Stomach (tissue), 9 donors: ENCODE results near the gene IGLL1. TPM values are rescaled to one million over a fixed set of nuclear protein-coding genes. Genes with fewer than 3 reads are reported as not detected.

Source experiments
- DNase-seq, 2 donors: peaks; one replicate each; pipeline versions ENCODE4 v3.0.0 to v3.0.0-alpha.2; 2013 to 2019
- H3K27ac ChIP-seq, 5 donors: fragments of 200-600 bp in 4 of 5; sonication (generic) in 4 of 5; one replicate each; pipeline ENCODE4 v1.5.1; 2013 to 2019; ENCODE audit warnings: mild to moderate bottlenecking in 1 of 5, moderate library complexity in 1 of 5
- H3K27me3 ChIP-seq, 3 donors: fragments of 200-600 bp; sonication (generic); one replicate each; pipeline ENCODE4 v1.5.1; 2017 to 2019; ENCODE audit warnings: mixed run types in 1 of 3
- H3K36me3 ChIP-seq, 4 donors: fragments of 200-600 bp; sonication (generic); 1 replicate in 3 of 4; 2 replicates in 1 of 4; pipeline ENCODE4 v1.5.1; 2016 to 2019
- H3K4me1 ChIP-seq, 4 donors: fragments of 200-600 bp; sonication (generic); one replicate each; pipeline ENCODE4 v1.5.1; 2016 to 2019
- H3K4me3 ChIP-seq, 4 donors: fragments of 200-600 bp; sonication (generic) in 3 of 4; one replicate each; pipeline ENCODE4 v1.5.1; 2016 to 2019; ENCODE audit warnings: mild to moderate bottlenecking in 1 of 4
- H3K9me3 ChIP-seq, 4 donors: fragments of 200-600 bp; sonication (generic); one replicate each; pipeline ENCODE4 v1.5.1; 2016 to 2019
- EP300 ChIP-seq: sonication (generic); formaldehyde crosslinking; IDR thresholded peaks from one replicate; pipeline ENCODE4 v1.6.1; 2017; ENCODE audit warnings: antibody characterized with exemption
- POLR2A ChIP-seq, 4 donors: fragments of 450-650 bp; IDR thresholded peaks; one replicate each; pipeline ENCODE4 v1.6.1; 2016; ENCODE audit warnings: antibody characterized with exemption in 4 of 4, control low read depth in 2 of 4, mild to moderate bottlenecking in 1 of 4, moderate library complexity in 1 of 4
- POLR2AphosphoS5 ChIP-seq, 3 donors: sonication (generic); formaldehyde crosslinking; IDR thresholded peaks; one replicate each; pipeline ENCODE4 v1.6.1; 2016; ENCODE audit warnings: antibody characterized with exemption in 3 of 3
- WGBS, 5 donors: extraction: QIAGEN DNeasy Blood & Tissue Kit in 3 of 5; methylation state at CpG; one replicate each; pipeline versions ENCODE4 v1.1.5 to v1.1.7; 2013 to 2018; 5-methylcytosine and 5-hydroxymethylcytosine counted together
- intact Hi-C: fragments of 100-400 bp; cut with DNase I; formaldehyde crosslinking; loops from one replicate; pipeline ENCODE4 v1.15.1; 2023; ENCODE audit warnings: low total_unique reads
- polyA plus RNA-seq, 3 donors: library from polyadenylated mRNA; stranded (reverse); fragments of 200-250 nt; gene quantifications; one replicate each; pipeline ENCODE4 v1.2.3, GENCODE V29; 2013
- total RNA-seq, 5 donors: library from RNA; depleted of rRNA; stranded (reverse); fragments of >200 nt; gene quantifications; one replicate each; pipeline versions ENCODE4 v1.1.0 to v1.2.3, GENCODE V29; 2014 to 2016
- TF ChIP-seq, protein P1 (sequence below), 7 experiments: fragments of 450-650 bp in 4 of 7; fragments of 200-600 bp in 3 of 7; sonication (generic) in 3 of 7; IDR thresholded peaks; one replicate each; pipeline ENCODE4 v1.5.1; 2016 to 2019; ENCODE audit warnings: antibody characterized with exemption in 7 of 7, control low read depth in 2 of 7, mild to moderate bottlenecking in 1 of 7
- donor health status: healthy with polysubstance abuse.
- donor health status: Bipolar disorder and iron deficiency.
- donor health status: healthy.

Gene IGLL1
- total and polyA plus RNA-seq, 8 donors, result 0.55 TPM; not detected in 7

DNA sequence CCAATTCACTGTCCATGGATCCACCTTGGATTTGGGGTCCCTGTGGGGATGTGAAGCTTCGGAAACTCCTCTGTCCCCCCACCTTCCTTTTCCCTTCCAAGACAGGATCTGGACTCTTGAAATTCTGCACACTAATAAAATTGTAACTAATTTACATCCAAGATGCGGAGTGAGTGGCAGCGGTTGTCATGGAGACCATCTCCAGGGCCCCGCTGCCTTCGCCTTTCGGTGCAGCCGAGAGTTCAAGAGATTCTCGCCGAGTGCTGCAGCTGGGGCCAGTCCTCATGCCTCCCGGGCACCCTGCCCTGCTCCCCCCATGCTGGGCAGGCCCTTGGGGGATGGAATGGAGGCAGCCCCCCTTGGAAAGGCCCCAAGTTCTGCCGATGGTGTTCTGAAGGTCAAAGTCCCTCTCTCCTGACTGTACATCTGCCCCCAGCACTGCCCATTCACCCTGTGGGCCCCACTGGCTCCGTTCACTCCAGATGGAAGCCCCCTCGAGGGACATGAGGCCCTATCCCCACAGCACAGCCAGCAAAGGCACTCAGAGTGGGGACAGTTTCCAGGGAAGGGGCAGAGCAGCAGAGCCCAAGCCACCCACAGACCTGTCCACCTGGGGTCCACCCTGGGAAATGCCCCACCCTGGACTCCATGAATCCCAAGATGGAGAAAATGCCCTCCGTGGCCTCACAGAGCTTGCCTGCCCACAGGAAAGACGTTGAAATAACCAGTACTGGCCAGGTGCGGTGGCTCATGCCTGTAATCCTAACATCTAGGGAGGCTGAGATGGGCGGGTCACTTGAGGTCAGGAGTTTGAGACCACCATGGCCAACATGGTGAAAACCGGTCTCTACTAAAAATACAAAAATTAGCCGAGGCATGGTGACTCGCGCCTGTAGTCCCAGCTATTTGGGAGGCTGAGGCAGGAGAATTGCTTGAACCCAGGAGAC lies 25.9 kb downstream of the IGLL1 start:
- WGBS, 5 donors, result 75 to 83% (median 80%) methylated on average over 14 to 21 of the region's 21 CpGs
- no peaks in the 10 kb centered on the region for H3K36me3 ChIP-seq
- no peak for DNase-seq
- H3K4me3 ChIP-seq, result no peak overlapping the region
- peaks cover 0 to 41% (median 0%) of the 10 kb centered on the region in 3 donors for H3K27me3 ChIP-seq
- H3K27ac ChIP-seq, result no peak overlapping the region
- H3K9me3 ChIP-seq, result no peaks in the 10 kb centered on the region
- intact Hi-C loops, result no loop called here
- TF ChIP-seq, protein P1, sequence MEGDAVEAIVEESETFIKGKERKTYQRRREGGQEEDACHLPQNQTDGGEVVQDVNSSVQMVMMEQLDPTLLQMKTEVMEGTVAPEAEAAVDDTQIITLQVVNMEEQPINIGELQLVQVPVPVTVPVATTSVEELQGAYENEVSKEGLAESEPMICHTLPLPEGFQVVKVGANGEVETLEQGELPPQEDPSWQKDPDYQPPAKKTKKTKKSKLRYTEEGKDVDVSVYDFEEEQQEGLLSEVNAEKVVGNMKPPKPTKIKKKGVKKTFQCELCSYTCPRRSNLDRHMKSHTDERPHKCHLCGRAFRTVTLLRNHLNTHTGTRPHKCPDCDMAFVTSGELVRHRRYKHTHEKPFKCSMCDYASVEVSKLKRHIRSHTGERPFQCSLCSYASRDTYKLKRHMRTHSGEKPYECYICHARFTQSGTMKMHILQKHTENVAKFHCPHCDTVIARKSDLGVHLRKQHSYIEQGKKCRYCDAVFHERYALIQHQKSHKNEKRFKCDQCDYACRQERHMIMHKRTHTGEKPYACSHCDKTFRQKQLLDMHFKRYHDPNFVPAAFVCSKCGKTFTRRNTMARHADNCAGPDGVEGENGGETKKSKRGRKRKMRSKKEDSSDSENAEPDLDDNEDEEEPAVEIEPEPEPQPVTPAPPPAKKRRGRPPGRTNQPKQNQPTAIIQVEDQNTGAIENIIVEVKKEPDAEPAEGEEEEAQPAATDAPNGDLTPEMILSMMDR (IDR thresholded peaks at IDR 0.05), result no peak
- TF ChIP-seq POLR2A (IDR thresholded peaks at IDR 0.05) (no peak), POLR2AphosphoS5 (IDR thresholded peaks at IDR 0.05) (no peak), EP300 (no peak)
- H3K4me1 ChIP-seq, result no peaks in the 10 kb centered on the region

DNA sequence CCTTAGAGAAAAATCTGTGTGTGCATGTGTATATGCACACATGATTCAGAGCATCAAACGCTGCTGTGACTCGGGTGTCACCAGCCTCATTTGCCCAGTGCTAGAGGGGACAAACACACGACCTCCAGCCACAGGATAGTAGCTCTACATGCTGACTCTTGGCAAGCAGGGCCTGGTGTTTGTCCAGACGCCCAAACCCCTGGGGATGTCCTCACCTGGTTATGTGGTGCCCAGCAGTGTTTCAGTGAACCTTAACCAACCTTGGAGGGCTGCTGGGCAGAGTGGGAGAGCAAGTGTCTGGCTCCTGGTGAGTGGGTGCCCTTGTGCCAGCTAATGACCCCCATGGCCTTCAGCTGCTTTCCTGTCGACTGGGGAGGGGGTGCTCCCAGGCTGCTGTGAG lies 26.7 kb downstream of the IGLL1 start:
- Histone ChIP-seq H3K27ac (no peak overlapping the region), H3K4me1 (no peaks in the 10 kb centered on the region), H3K4me3 (no peak overlapping the region), H3K9me3 (no peaks in the 10 kb centered on the region), H3K36me3 (no peaks in the 10 kb centered on the region), H3K27me3 (peaks cover 0 to 41% (median 0%) of the 10 kb centered on the region in 3 donors)
- DNase-seq, result no peak
- WGBS, 5 donors, result 63 to 75% (median 70%) methylated on average over 4 to 5 of the region's 5 CpGs
- TF ChIP-seq POLR2AphosphoS5 (IDR thresholded peaks at IDR 0.05), result no peak
- TF ChIP-seq, protein P1 (IDR thresholded peaks at IDR 0.05), result no peak
- no peak for TF ChIP-seq EP300
- TF ChIP-seq POLR2A (IDR thresholded peaks at IDR 0.05), result no peak
- intact Hi-C loops, result no loop called here

DNA sequence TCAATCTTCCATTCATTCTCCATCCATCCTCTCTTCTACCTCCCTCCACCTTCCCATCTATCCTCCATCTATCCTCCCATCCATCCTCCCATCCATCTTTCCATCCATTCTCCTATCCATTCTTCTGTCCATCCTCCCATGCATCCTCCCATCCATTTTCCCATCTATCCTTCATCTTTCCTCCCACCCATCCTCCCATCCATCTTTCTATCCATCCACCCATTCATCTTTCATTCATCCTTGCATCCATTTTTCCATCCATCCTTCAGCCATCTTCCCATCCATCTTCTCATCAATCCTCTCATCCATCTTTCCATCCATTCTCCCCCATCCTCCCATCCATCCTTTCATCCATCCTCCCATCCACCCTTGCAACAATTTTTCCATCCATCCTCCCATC lies 27.5 kb downstream of the IGLL1 start:
- no peak overlapping the region for H3K27ac ChIP-seq
- H3K27me3 ChIP-seq, result peaks cover 0 to 40% (median 0%) of the 10 kb centered on the region in 3 donors
- H3K36me3 ChIP-seq, result no peaks in the 10 kb centered on the region
- peaks cover 0 to 6% (median 5%) of the 10 kb centered on the region in 4 donors for H3K9me3 ChIP-seq
- intact Hi-C loops, result no loop called here
- no peak overlapping the region for H3K4me3 ChIP-seq
- no peak for DNase-seq
- H3K4me1 ChIP-seq, result no peaks in the 10 kb centered on the region
- TF ChIP-seq, protein P1 (IDR thresholded peaks at IDR 0.05), result no peak
- TF ChIP-seq EP300, result no peak

DNA sequence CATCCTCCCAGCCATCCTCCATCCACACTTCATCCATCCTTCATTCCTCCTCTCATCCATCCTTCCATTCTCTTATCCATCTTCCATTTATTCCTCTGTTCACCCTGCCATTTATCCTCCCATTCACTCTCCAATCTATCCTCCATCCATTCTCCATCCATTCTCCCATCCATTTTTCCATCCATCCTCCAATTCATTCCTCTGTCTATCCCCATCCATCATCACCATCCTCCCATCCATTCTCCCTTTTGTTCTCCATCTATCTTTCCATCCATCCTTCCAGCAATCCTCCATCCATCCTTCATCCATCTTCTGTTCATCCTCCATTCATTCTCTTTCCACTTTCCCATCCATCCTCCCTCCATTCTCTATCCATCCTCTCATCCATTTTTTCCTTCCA lies 28.7 kb downstream of the IGLL1 start:
- Histone ChIP-seq H3K4me1 (no peaks in the 10 kb centered on the region), H3K27ac (no peak overlapping the region), H3K36me3 (no peaks in the 10 kb centered on the region), H3K4me3 (no peak overlapping the region), H3K9me3 (peaks cover 0 to 12% (median 12%) of the 10 kb centered on the region in 4 donors), H3K27me3 (peaks cover 0 to 29% (median 0%) of the 10 kb centered on the region in 3 donors)
- DNase-seq, result no peak
- TF ChIP-seq POLR2A (IDR thresholded peaks at IDR 0.05) (no peak), EP300 (no peak), POLR2AphosphoS5 (IDR thresholded peaks at IDR 0.05) (no peak)
- TF ChIP-seq, protein P1 (IDR thresholded peaks at IDR 0.05), result no peak
- intact Hi-C loops, result no loop called here
